ENCODE data around the gene DEK.
"Not testable (repeated sequence)": the region's sequence is repeated elsewhere in the genome, so short reads cannot be mapped to it uniquely, and the experiment has no call there.

DEK gene

GRCh38 chr6:18234564-18234963 lies 29.8 kb downstream of the DEK start:
- no peak for DNase-seq

- DNase-seq: not testable (repeated sequence)
Measured at GRCh38 chr6:18233770-18234169, 30.6 kb downstream of the DEK start.

GRCh38 chr6:18231856-18232255 lies 32.5 kb downstream of the DEK start:
- not testable (repeated sequence) for DNase-seq

GRCh38 chr6:18228590-18228989 lies 35.7 kb downstream of the DEK start:
- peak; percentile 23 for DNase-seq

- DNase-seq: not testable (repeated sequence)
Measured at GRCh38 chr6:18227166-18227565, 37.2 kb downstream of the DEK start.

GRCh38 chr6:18226451-18227105 lies 37.8 kb downstream of the DEK start:
- DNase-seq: not testable (repeated sequence)

GRCh38 chr6:18221288-18221615 lies 43.1 kb downstream of the DEK start:
- DNase-seq: no peak

- peak; percentile 32 for DNase-seq
Measured at GRCh38 chr6:18219591-18219990, 44.7 kb downstream of the DEK start.

- DNase-seq: no peak
Measured at GRCh38 chr6:18218233-18218632, 46.1 kb downstream of the DEK start.

- no peak for DNase-seq
Measured at GRCh38 chr6:18216411-18216810, 47.9 kb downstream of the DEK start.

GRCh38 chr6:18215436-18215835 lies 48.9 kb downstream of the DEK start:
- DNase-seq: peak; percentile 48

- DNase-seq: no peak
Measured at GRCh38 chr6:18214003-18214402, 50.3 kb downstream of the DEK start.

- DNase-seq: no peak
Measured at GRCh38 chr6:18213439-18213838, 50.9 kb downstream of the DEK start.

- DNase-seq: no peak
Measured at GRCh38 chr6:18212231-18212630, 52.1 kb downstream of the DEK start.

GRCh38 chr6:18211338-18211737 lies 53.0 kb downstream of the DEK start:
- DNase-seq: no peak

- no peak for DNase-seq
Measured at GRCh38 chr6:18210707-18211106, 53.6 kb downstream of the DEK start.

GRCh38 chr6:18209539-18210197 lies 54.7 kb downstream of the DEK start:
- DNase-seq: no peak

- not testable (repeated sequence) for DNase-seq
Measured at GRCh38 chr6:18208778-18209177, 55.6 kb downstream of the DEK start.

- DNase-seq: no peak
Measured at GRCh38 chr6:18207949-18208348, 56.4 kb downstream of the DEK start.

GRCh38 chr6:18207438-18207837 lies 56.9 kb downstream of the DEK start:
- DNase-seq: no peak

GRCh38 chr6:18206591-18206990 lies 57.7 kb downstream of the DEK start:
- DNase-seq: no peak

- DNase-seq: no peak
Measured at GRCh38 chr6:18204691-18205090, 59.6 kb downstream of the DEK start.

GRCh38 chr6:18203786-18204185 lies 60.5 kb downstream of the DEK start:
- no peak for DNase-seq

- DNase-seq: no peak
Measured at GRCh38 chr6:18192026-18192425, 72.3 kb downstream of the DEK start.

GRCh38 chr6:18189196-18189595 lies 75.1 kb downstream of the DEK start:
- DNase-seq: no peak

All from hematopoietic multipotent progenitor cell treated with erythropoietin and hydrocortisone succinate and interleukin-3 and kit ligand, for 4 days (in vitro differentiated cells).